IPS-20b (cell line): Measurements from ENCODE around the gene RIPOR2.
"Not testable (repeated sequence)": the region's sequence is repeated elsewhere in the genome, so short reads cannot be mapped to it uniquely, and the experiment has no call there.

ENCODE experiments used
- H3K27ac ChIP-seq: one replicate; pipeline ENCODE4 v1.5.1; 2013; ENCODE audit warnings: low read length
- H3K27me3 ChIP-seq: 2 replicates; pipeline ENCODE4 v1.6.1; 2013; ENCODE audit warnings: mild to moderate bottlenecking, low read length, inconsistent platforms; ENCODE audit not compliant: insufficient read depth
- H3K36me3 ChIP-seq: 2 replicates; pipeline ENCODE4 v1.6.1; 2013; ENCODE audit warnings: low read depth, mild to moderate bottlenecking, inconsistent platforms, low read length, moderate library complexity; ENCODE audit not compliant: insufficient read depth
- H3K4me1 ChIP-seq: 2 replicates; pipeline ENCODE4 v1.6.1; 2013; ENCODE audit warnings: mild to moderate bottlenecking, control low read depth, inconsistent platforms, low read length, moderate library complexity; ENCODE audit not compliant: insufficient read depth
- H3K4me3 ChIP-seq: 2 replicates; pipeline ENCODE4 v1.5.1; 2013; ENCODE audit warnings: mild to moderate bottlenecking, low read length, inconsistent platforms
- H3K9ac ChIP-seq: 2 replicates; pipeline ENCODE4 v1.6.1; 2013; ENCODE audit warnings: low read depth, mild to moderate bottlenecking, inconsistent platforms, low read length, moderate library complexity
- H3K9me3 ChIP-seq: 2 replicates; pipeline ENCODE4 v1.6.1; 2013; ENCODE audit warnings: mild to moderate bottlenecking, low read depth, low read length, inconsistent platforms; ENCODE audit not compliant: insufficient read depth

Gene RIPOR2

DNA sequence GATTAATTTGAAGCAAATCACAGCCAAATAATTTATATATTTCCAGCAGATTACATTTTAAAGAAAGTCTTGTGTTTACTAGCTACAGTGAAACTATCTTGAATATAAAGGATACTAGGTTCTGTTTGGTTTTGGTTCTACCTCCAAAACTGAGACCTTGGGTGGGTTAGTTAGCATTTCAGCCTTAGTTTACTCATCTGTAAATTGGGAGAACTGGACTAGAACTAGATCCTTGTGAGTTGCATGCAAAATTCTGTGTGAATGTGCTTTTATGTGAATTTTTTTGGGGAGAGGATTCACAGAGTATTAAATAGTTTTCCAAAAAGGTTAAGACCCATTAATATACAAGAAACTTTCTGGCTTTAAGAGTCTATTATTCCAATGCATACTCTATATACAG, 156.9 kb downstream of the RIPOR2 start:
- Histone ChIP-seq H3K9ac (no peak overlapping the region), H3K36me3 (peaks cover 71% of the 10 kb centered on the region), H3K4me3 (no peak overlapping the region), H3K4me1 (peaks cover 8% of the 10 kb centered on the region; the same call in 1 of the 2 replicates), H3K9me3 (no peaks in the 10 kb centered on the region), H3K27ac (no peak overlapping the region), H3K27me3 (no peaks in the 10 kb centered on the region)

DNA sequence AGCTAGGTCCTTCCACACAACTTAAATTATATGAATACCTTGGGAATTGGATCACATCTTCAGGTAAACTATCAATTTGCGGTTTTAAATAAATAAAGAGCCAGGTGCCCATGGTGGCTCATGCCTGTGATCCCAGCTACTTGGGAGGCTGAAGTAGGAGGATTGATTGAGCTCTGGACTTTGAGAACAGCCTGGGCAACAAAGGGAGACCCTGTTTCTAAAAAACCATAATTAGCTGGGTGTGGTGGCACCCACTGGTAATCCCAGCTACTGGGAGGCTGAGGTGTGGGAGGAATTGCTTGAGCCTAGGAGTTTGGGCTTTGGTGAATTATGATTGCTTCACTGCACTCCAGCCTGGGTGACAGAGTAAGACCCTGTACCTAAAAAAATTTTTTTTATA, 157.6 kb downstream of the RIPOR2 start:
- Histone ChIP-seq H3K4me1 (peaks cover 8% of the 10 kb centered on the region; the same call in 1 of the 2 replicates), H3K9me3 (no peaks in the 10 kb centered on the region), H3K27me3 (no peaks in the 10 kb centered on the region), H3K27ac (no peak overlapping the region), H3K36me3 (peaks cover 64% of the 10 kb centered on the region), H3K4me3 (peak overlapping the region; percentile 93), H3K9ac (peak overlapping the region; percentile 44; the same call in 1 of the 2 replicates)

DNA sequence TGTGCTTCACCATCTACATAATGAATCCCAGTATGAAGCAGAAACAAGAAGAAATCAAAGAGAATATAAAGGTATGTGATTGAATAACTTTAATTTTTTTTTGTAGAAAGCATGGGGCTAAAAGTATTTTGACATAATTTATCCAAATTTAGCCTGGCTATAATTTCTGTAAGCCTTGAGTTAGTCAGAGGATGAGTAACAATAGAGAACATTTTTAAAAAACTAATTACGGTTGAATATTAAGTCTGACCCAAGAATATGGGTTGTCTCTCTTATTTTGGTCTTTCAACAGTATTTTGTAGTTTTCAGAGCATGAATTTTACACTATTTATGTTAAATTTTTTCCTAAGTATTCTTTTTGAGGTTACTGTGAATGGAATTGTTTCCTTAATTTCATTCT, 158.5 kb downstream of the RIPOR2 start:
- H3K27me3 ChIP-seq: no peaks in the 10 kb centered on the region
- H3K27ac ChIP-seq: no peak overlapping the region
- H3K4me1 ChIP-seq: peaks cover 8% of the 10 kb centered on the region; the same call in 1 of the 2 replicates
- peak overlapping the region; percentile 93 for H3K4me3 ChIP-seq
- no peaks in the 10 kb centered on the region for H3K9me3 ChIP-seq
- H3K9ac ChIP-seq: peak overlapping the region; percentile 44; the same call in 1 of the 2 replicates
- H3K36me3 ChIP-seq: peaks cover 55% of the 10 kb centered on the region

DNA sequence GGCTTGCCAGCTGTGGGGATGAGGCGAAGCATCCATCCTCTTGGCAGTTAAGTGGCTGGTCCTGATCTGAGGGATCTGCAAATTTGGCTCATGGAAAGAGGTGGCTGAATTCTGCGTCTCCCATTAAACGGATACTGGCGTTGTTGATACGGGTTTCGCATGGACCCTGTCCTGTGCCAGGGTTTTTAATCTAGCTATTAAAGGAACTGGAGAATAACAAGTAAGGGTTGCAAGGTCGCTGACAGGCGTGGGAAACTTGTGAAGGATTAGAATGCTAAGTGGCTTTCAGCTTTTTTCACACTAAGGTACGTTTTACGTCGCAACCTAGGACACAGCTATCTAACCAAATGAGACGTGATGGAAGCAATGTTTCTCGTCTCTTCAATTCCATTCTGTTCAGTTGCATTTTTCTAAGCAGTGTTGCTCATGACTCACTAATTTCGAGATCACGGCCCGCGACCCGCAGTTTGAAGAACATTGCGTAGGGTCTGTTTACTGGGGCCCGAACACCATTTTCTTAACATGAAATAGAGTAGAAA, 160.2 kb downstream of the RIPOR2 start:
- H3K27me3 ChIP-seq: no peaks in the 10 kb centered on the region
- H3K9ac ChIP-seq: peak overlapping the region; percentile 100
- peak overlapping the region; percentile 93 for H3K4me3 ChIP-seq
- no peaks in the 10 kb centered on the region for H3K9me3 ChIP-seq
- peaks cover 8% of the 10 kb centered on the region; the same call in 1 of the 2 replicates for H3K4me1 ChIP-seq
- H3K36me3 ChIP-seq: peaks cover 40% of the 10 kb centered on the region
- H3K27ac ChIP-seq: peak overlapping the region; percentile 40

DNA sequence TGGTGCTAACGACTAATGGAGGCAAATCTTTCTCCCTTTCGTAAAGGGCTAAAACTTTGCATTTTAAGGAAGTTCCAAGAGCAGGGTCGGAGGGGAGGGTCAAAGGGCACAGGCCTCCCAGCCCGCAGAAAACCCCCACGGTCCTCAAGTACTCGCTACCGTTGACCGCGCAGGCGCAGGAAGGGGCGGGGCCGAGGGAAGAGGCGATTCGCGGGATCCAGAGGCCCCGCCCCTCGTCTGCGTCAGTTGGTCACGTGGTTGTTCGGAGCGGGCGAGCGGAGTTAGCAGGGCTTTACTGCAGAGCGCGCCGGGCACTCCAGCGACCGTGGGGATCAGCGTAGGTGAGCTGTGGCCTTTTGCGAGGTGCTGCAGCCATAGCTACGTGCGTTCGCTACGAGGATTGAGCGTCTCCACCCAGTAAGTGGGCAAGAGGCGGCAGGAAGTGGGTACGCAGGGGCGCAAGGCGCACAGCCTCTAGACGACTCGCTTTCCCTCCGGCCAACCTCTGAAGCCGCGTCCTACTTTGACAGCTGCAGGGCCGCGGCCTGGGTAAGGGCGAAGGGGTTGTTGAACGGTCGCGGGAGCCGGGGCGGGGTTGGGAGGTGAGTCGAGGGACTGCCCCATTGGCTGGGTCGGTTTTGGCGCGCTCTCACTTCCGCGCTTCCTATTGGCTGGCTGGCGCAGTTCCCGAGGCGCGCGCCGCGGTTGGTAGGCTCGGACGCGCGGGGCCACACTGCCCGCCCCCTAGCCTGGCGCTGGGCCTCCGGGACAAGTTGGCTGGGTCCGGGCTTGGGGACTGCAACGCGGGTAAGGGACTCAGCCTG, 160.9 kb downstream of the RIPOR2 start, which contains the start of gene GMNN:
TSS of gene GMNN (plus strand) at position 242 of the 824 bp plus-strand sequence. CDS start 2,310 bp downstream, outside the sequence.
- peak within 1 kb of the TSS; percentile 93 for H3K4me3 ChIP-seq
- H3K36me3 ChIP-seq: peaks cover 33% of the 10 kb centered on the region
- peak within 1 kb of the TSS; percentile 100 for H3K9ac ChIP-seq
- no peaks in the 10 kb centered on the region for H3K9me3 ChIP-seq
- peaks cover 8% of the 10 kb centered on the region; the same call in 1 of the 2 replicates for H3K4me1 ChIP-seq
- peak within 1 kb of the TSS; percentile 97 for H3K27ac ChIP-seq
- H3K27me3 ChIP-seq: no peaks in the 10 kb centered on the region

DNA sequence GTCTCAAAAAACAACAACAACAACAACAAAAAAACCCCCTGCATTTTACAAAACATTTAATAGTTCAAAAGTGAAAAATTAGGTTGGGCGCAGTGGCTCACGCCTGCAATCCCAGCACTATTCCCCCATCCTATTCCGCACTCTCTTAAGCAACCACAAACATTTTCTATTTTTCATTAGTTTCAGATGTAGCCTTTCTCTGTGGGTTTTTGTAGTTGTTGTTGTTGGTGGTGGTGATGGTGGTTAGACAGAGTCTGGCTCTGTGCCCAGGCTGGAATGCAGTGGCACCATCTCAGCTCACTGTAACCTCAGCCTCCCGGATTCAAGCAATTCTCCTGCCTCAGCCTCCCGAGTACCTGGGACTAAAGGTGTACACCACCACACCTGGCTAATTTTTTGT, 167.4 kb downstream of the RIPOR2 start:
- no peaks in the 10 kb centered on the region for H3K4me1 ChIP-seq
- no peaks in the 10 kb centered on the region for H3K9me3 ChIP-seq
- H3K27ac ChIP-seq: no peak overlapping the region
- H3K4me3 ChIP-seq: no peak overlapping the region
- H3K27me3 ChIP-seq: no peaks in the 10 kb centered on the region
- no peak overlapping the region for H3K9ac ChIP-seq
- no peaks in the 10 kb centered on the region for H3K36me3 ChIP-seq

DNA sequence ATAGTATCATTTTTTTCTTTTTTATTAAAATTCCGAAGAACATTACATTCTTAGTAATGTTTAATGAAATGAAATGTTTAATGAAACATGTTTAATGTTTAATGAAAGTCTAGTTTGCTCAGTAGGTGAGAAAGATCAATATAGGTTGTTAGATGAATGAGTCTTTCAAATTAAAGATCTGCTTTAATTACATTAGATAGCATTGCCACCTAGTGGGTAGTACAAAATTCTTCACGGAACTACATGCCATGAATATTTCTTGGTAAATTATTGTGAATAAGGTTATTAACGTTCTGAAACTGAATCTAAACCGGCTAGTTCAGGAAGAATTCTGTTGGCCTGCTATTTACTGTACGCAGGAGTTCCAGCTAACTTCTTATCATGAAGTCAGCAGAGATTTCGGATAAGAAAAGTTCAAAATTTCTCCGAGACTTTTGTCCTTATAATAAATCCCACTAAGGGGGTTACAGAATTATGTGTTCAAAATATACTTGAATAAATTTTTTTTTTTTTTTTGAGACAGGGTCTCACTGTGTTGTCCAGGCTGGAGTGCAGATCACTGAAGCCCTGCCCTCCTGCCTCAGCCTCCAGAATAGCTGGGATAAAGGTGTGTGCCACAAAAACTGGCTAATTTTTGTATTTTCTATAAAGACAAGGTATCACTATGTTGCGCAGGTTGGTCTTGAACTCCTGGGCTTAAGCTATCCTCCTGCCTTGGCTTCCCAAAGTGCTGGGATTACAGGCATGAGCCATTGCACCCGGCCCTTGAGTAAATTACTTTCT, 168.9 kb downstream of the RIPOR2 start:
- Histone ChIP-seq H3K9ac (no peak overlapping the region), H3K36me3 (no peaks in the 10 kb centered on the region), H3K27ac (no peak overlapping the region), H3K4me3 (no peak overlapping the region), H3K9me3 (no peaks in the 10 kb centered on the region), H3K4me1 (no peaks in the 10 kb centered on the region), H3K27me3 (no peaks in the 10 kb centered on the region)

DNA sequence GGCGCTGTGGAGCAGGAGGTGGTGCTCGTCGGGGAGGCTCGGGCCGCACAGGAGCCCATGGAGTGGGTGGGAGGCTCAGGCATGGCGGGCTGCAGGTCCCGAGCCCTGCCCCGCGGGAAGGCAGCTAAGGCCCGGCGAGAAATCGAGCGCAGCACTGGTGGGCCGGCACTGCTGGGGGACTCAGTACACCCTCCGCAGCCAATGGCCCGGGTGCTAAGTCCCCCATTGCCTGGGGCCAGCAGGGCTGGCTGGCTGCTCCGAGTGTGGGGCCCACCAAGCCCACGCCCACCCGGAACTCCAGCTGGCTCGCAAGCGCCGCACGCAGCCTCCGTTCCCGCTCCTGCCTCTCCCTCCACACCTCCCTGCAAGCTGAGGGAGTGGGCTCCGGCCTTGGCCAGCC, 169.8 kb downstream of the RIPOR2 start:
- not testable (repeated sequence) for H3K4me3 ChIP-seq, H3K27ac ChIP-seq, H3K36me3 ChIP-seq, H3K27me3 ChIP-seq, H3K9me3 ChIP-seq, H3K4me1 ChIP-seq, H3K9ac ChIP-seq

DNA sequence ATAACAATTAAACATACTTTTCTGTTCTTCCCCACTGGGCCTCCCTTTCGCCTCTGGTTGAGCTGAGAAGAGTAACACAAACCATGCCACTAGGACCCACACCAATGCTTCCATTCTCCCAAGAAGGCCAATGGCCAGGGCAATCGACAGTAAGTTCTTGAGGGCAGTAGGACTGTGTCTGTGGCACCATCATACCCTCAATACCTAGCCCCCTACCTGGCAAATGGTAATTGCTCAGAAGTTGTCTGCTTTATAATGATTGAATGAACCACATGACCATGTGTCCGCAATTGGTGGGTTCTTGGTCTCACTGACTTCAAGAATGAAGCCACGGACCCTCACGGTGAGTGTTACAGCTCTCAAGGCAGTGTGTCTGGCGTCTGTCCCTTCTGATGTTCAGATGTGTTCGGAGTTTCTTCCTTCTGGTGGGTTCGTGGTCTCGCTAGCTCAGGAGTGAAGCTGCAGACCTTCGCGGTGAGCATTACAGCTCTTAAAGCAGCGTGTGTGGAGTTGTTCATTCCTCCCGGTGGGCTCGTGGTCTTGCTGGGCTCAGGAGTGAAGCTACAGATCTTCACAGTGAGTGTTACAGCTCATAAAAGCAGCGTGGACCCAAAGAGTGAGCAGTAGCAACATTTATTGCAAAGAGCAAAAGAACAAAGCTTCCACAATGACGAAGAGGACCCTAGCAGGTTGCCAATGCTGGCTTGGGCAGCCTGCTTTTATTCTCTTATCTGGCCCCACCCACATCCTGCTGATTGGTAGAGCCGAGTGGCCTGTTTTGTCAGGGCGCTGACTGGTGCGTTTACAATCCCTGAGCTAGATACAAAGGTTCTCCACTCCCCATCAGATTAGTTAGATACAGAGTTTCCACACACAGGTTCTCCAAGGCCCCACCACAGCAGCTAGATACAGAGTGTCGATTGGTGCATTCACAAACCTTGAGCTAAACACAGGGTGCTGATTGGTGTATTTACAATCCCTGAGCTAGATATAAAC, 170.6 kb downstream of the RIPOR2 start:
- H3K36me3 ChIP-seq, H3K27ac ChIP-seq, H3K9me3 ChIP-seq, H3K4me1 ChIP-seq, H3K4me3 ChIP-seq, H3K9ac ChIP-seq, H3K27me3 ChIP-seq: not testable (repeated sequence)

DNA sequence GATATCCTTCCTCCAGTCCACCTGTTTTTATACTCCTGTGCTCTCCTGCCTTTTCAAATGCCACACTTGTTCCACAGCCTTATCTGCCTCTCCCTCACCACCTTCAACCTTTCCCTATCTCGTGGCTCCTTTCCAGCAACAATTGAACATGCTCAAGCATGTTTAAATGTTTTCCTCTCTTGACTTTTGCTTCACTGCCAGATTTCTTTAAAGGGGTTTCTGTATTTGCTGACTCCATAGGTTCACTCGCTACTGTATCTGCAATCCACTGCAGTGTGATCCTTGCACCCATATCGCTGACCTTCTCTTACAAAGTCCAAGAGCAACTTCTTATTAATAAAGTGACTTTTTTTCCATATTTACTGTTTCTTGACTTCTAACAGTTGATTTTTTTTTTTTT, 172.2 kb downstream of the RIPOR2 start:
- Histone ChIP-seq H3K9me3 (no peaks in the 10 kb centered on the region), H3K27me3 (no peaks in the 10 kb centered on the region), H3K9ac (no peak overlapping the region), H3K36me3 (no peaks in the 10 kb centered on the region), H3K4me1 (no peaks in the 10 kb centered on the region), H3K27ac (no peak overlapping the region), H3K4me3 (no peak overlapping the region)

DNA sequence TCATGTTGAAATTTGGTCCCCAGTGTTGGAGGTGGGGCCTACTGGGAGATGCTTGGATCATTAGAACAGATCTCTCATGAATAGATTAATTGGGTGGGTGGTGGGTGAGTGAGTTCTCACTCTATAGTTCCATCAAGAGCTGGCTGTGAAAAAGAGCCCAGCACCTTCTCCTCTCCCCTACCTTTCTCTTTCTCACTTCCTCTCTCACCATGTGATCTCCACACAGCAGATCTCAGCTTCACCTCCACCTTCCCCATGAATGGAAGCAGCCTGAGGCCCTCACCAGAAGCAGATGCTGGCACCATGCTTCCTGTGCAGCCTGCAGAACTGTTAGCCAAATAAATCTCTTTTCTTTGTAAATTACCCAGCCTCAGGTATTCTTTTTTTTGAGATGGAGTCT, 173.9 kb downstream of the RIPOR2 start:
- Histone ChIP-seq H3K9me3 (no peaks in the 10 kb centered on the region), H3K27ac (no peak overlapping the region), H3K36me3 (no peaks in the 10 kb centered on the region), H3K4me1 (no peaks in the 10 kb centered on the region), H3K4me3 (no peak overlapping the region), H3K9ac (no peak overlapping the region), H3K27me3 (no peaks in the 10 kb centered on the region)
